A673 (cell line): ENCODE results near the gene ESRRG. TPM values are rescaled to one million over a fixed set of nuclear protein-coding genes. Genes with fewer than 3 reads are reported as not detected.

Experiments used
- BruUV-seq: library from RNA; stranded (reverse); fragments of 400-500 nt; replicated peaks from 2 replicates; lab custom pipeline; 2021; lab: Mats Ljungman, UMichigan
- CTCF ChIA-PET: fragments of 300-600 bp; sonication (Branson Sonifier 250); formaldehyde crosslinking; loops from one replicate; lab custom pipeline; 2022; ENCODE audit warnings: antibody characterized with exemption; lab: Charles Lee
- POLR2A ChIA-PET: fragments of 300-600 bp; sonication (Branson Sonifier 250); formaldehyde crosslinking; loops from one replicate; lab custom pipeline; 2022; ENCODE audit warnings: antibody characterized with exemption; ENCODE audit not compliant: low non-redundant PET; lab: Charles Lee
- DNase-seq: peaks from one replicate; pipeline ENCODE4 v3.0.0-alpha.2; 2015; ENCODE audit warnings: low spot score
- H3K27ac ChIP-seq: fragments of 200-600 bp; sonication (generic); 2 replicates; pipeline ENCODE4 v1.5.1; 2016; ENCODE audit warnings: mixed run types, low read depth, mild to moderate bottlenecking, mixed read lengths, antibody characterized with exemption, low read length; ENCODE audit not compliant: poor library complexity, severe bottlenecking
- H3K27me3 ChIP-seq: fragments of 200-600 bp; sonication (generic); replicated peaks from 2 replicates; pipeline ENCODE4 v1.6.1; 2017; ENCODE audit warnings: mixed run types, low read depth, mild to moderate bottlenecking, mixed read lengths, antibody characterized with exemption, low read length; ENCODE audit not compliant: insufficient read depth, poor library complexity
- H3K36me3 ChIP-seq: fragments of 200-600 bp; sonication (generic); 2 replicates; pipeline ENCODE4 v1.6.1; 2016; ENCODE audit warnings: mixed run types, mild to moderate bottlenecking, mixed read lengths, antibody characterized with exemption, low read length; ENCODE audit not compliant: insufficient read depth, poor library complexity, severe bottlenecking
- H3K4me1 ChIP-seq: fragments of 200-600 bp; sonication (generic); 2 replicates; pipeline ENCODE4 v1.6.1; 2017; ENCODE audit warnings: mixed run types, mild to moderate bottlenecking, mixed read lengths, antibody characterized with exemption, low read length; ENCODE audit not compliant: insufficient read depth, poor library complexity, severe bottlenecking
- H3K4me3 ChIP-seq: fragments of 200-600 bp; sonication (generic); 2 replicates; pipeline ENCODE4 v1.5.1; 2016; ENCODE audit warnings: low read depth, mixed run types, mild to moderate bottlenecking, mixed read lengths, low read length; ENCODE audit not compliant: poor library complexity, severe bottlenecking
- H3K9me3 ChIP-seq: fragments of 200-600 bp; sonication (generic); 2 replicates; pipeline ENCODE4 v1.6.1; 2016; ENCODE audit warnings: mixed run types, low read depth, mild to moderate bottlenecking, mixed read lengths, antibody characterized with exemption, low read length; ENCODE audit not compliant: poor library complexity, severe bottlenecking
- EZH2 ChIP-seq: fragments of 200-600 bp; sonication (generic); IDR thresholded peaks from 2 replicates; pipeline ENCODE4 v1.6.1; 2017; ENCODE audit warnings: borderline replicate concordance, low read depth, mild to moderate bottlenecking, mixed read lengths, antibody characterized with exemption, low read length; ENCODE audit not compliant: poor library complexity, severe bottlenecking
- intact Hi-C: fragments of 100-400 bp; cut with micrococcal nuclease; formaldehyde crosslinking; loops from one replicate; pipeline ENCODE4 v1.10.0; 2022; ENCODE audit not compliant: unreplicated experiment
- total RNA-seq: library from RNA; stranded (reverse); gene quantifications from 2 replicates; pipeline ENCODE4 v1.2.3, GENCODE V29; 2021
- TF ChIP-seq, protein P1 (sequence below): fragments of 300-800, 200-600 bp; sonication (generic); conservative IDR thresholded peaks from 2 replicates; pipeline ENCODE4 v1.5.1; 2017; ENCODE audit warnings: low read depth, mild to moderate bottlenecking, antibody characterized with exemption, low read length, moderate library complexity, mixed read lengths

Gene ESRRG
- total RNA-seq, 1 experiment from 2014 or later = not detected

DNA sequence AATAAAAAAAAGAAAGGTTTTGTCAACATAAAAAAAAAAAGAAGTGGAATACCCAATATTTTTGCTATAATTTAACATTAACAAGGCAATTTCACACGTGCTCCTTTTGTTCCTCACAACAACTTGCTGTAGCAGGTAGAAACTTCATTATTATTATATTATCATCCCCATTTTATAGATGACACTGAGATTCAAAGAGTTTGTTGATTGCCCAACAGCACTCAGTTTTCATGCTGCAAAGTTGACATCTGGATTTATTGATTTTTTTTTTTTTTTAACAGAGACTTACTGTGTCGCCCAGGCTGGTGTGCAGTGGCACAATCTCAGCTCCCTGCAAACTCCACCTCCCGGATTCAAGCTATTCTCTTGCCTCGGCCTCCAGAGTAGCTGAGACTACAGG lies 8.9 kb upstream of the ESRRG start:
- DNase-seq = no peak
- no peaks in the 10 kb centered on the region for H3K4me1 ChIP-seq
- H3K27ac ChIP-seq = no peak overlapping the region
- no peaks in the 10 kb centered on the region for H3K9me3 ChIP-seq
- TF ChIP-seq, protein P1, sequence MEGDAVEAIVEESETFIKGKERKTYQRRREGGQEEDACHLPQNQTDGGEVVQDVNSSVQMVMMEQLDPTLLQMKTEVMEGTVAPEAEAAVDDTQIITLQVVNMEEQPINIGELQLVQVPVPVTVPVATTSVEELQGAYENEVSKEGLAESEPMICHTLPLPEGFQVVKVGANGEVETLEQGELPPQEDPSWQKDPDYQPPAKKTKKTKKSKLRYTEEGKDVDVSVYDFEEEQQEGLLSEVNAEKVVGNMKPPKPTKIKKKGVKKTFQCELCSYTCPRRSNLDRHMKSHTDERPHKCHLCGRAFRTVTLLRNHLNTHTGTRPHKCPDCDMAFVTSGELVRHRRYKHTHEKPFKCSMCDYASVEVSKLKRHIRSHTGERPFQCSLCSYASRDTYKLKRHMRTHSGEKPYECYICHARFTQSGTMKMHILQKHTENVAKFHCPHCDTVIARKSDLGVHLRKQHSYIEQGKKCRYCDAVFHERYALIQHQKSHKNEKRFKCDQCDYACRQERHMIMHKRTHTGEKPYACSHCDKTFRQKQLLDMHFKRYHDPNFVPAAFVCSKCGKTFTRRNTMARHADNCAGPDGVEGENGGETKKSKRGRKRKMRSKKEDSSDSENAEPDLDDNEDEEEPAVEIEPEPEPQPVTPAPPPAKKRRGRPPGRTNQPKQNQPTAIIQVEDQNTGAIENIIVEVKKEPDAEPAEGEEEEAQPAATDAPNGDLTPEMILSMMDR = no peak
- no peak for TF ChIP-seq EZH2
- ChIA-PET POLR2A (no interaction called here), CTCF (interaction anchor here (0.7 kb wide), 1 partner anchor 347 kb away, joined by 4 read pairs; no protein-coding TSS in a partner anchor)
- no peak overlapping the region for H3K4me3 ChIP-seq
- intact Hi-C loops = no loop called here
- H3K27me3 ChIP-seq = peaks cover 21% of the 10 kb centered on the region
- no peaks in the 10 kb centered on the region for H3K36me3 ChIP-seq
- BruUV-seq = no TSS peak

DNA sequence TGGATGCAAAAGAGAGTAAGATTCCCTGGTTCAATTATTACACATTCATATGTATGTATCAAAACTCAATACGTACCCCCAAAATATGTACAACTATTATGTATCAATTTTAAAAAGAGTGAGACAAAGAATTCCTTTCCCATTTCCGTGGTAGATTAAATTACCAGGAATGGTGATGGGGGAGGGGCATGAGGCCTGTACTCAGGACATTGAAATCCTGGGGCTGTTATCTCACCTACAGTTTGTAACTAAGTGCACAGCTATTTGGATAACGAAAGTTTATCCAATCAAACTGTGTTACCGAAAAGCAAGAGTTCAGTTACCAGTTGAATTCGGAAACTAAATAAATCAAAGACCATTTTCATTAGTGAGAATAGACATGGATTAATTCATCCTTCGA lies 8.3 kb upstream of the ESRRG start:
- CTCF ChIA-PET = no interaction called here

DNA sequence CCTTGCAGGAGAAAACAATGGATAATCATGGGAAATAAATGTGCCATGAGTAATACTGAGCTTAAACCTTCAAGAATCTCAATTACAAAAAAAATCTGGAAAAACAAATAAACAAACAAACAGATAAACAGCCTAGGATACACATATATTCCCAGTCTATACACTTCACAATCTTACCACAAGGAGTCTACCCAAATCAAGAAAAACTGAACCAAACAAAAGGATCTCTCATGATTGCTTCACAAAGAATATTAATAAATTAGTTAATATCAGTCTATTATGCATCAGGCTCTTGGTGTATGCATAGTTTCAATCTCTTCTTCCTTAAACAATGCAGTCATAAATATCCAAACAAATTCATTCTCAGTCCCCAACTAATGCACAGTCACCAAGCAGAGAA lies 3.2 kb upstream of the ESRRG start:
- intact Hi-C loops = no loop called here

More for the DNA sequence above, 8.3 kb upstream of the ESRRG start:
- H3K9me3 ChIP-seq = no peaks in the 10 kb centered on the region
- DNase-seq = no peak
- no peaks in the 10 kb centered on the region for H3K4me1 ChIP-seq
- no peak overlapping the region for H3K4me3 ChIP-seq
- POLR2A ChIA-PET = no interaction called here
- intact Hi-C loops = no loop called here
- no peak for TF ChIP-seq EZH2
- TF ChIP-seq, protein P1 = no peak
- no TSS peak for BruUV-seq
- H3K27ac ChIP-seq = no peak overlapping the region
- H3K27me3 ChIP-seq = peaks cover 26% of the 10 kb centered on the region
- H3K36me3 ChIP-seq = no peaks in the 10 kb centered on the region

More for the DNA sequence above, 3.2 kb upstream of the ESRRG start:
- TF ChIP-seq, protein P1 = no peak
- TF ChIP-seq EZH2 = no peak
- H3K27ac ChIP-seq = no peak overlapping the region
- peaks cover 75% of the 10 kb centered on the region for H3K27me3 ChIP-seq
- H3K9me3 ChIP-seq = no peaks in the 10 kb centered on the region
- CTCF ChIA-PET = no interaction called here
- POLR2A ChIA-PET = no interaction called here
- no peaks in the 10 kb centered on the region for H3K36me3 ChIP-seq
- no TSS peak for BruUV-seq
- H3K4me3 ChIP-seq = no peak overlapping the region
- H3K4me1 ChIP-seq = peaks cover 3% of the 10 kb centered on the region
- no peak for DNase-seq
